HUES64 (cell line): ENCODE data around the gene SIRT1. TPM values are rescaled to one million over a fixed set of nuclear protein-coding genes. Genes with fewer than 3 reads are reported as not detected.
"Not testable (repeated sequence)": the region's sequence is repeated elsewhere in the genome, so short reads cannot be mapped to it uniquely, and the experiment has no call there.

Experiments used
- H3K27ac ChIP-seq: 2 replicates; pipeline ENCODE4 v1.7.0; 2013; ENCODE audit warnings: low read depth, low read length, inconsistent platforms
- H3K27me3 ChIP-seq: 2 replicates; pipeline ENCODE4 v1.6.1; 2013; ENCODE audit warnings: mild to moderate bottlenecking, low read length; ENCODE audit not compliant: insufficient read depth
- H3K36me3 ChIP-seq: 2 replicates; pipeline ENCODE4 v1.6.1; 2013; ENCODE audit warnings: mild to moderate bottlenecking, low read length; ENCODE audit not compliant: insufficient read depth
- H3K4me1 ChIP-seq: 2 replicates; pipeline ENCODE4 v1.6.1; 2013; ENCODE audit warnings: mild to moderate bottlenecking, low read length, moderate library complexity; ENCODE audit not compliant: insufficient read depth
- H3K4me3 ChIP-seq: 2 replicates; pipeline ENCODE4 v1.5.1; 2013; ENCODE audit warnings: mild to moderate bottlenecking, low read length, moderate library complexity
- H3K9ac ChIP-seq: 2 replicates; pipeline ENCODE4 v1.6.1; 2013; ENCODE audit warnings: mild to moderate bottlenecking, low read depth, low read length
- H3K9me3 ChIP-seq: 2 replicates; pipeline ENCODE4 v1.6.1; 2013; ENCODE audit warnings: low read depth, low read length; ENCODE audit not compliant: insufficient read depth
- WGBS: fragments of 150-250, 120-280 bp; methylation state at CpG from one replicate; pipeline ENCODE4 v1.1.7; 2013; ENCODE audit warnings: missing lambda C conversion rate; 5-methylcytosine and 5-hydroxymethylcytosine counted together
- polyA plus RNA-seq, 2 experiments: library from polyadenylated mRNA; stranded (reverse); fragments of 50-300 nt; gene quantifications; one replicate each; pipeline ENCODE4 v1.2.3, GENCODE V29; 2013

The SIRT1 gene
- 34.6 TPM for polyA plus RNA-seq (2013, experiment 1 of 2)
- polyA plus RNA-seq (2013, experiment 2 of 2) = 32.8 TPM

DNA sequence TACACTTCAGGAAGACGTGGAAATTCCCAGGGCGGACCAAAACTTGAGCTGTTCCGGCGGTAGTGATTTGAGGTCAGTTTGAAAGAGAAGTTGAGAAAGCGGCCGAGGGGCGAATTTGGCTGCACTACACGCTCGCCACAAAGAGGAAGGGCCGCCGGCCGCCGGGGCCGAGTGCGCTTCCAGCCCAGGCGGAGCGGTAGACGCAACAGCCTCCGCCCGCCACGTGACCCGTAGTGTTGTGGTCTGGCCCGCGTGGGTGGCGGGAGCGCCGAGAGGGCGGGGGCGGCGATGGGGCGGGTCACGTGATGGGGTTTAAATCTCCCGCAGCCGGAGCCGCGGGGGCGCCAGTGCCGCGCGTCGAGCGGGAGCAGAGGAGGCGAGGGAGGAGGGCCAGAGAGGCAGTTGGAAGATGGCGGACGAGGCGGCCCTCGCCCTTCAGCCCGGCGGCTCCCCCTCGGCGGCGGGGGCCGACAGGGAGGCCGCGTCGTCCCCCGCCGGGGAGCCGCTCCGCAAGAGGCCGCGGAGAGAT, at the start of gene SIRT1:
Gene SIRT1 (plus strand): TSS at position 344 of the 529 bp plus-strand sequence. CDS start 66 bp downstream, at position 410.
- Histone ChIP-seq H3K4me1 (no peaks in the 10 kb centered on the region; the same call in 1 of the 2 replicates), H3K9ac (peak within 1 kb of the TSS; percentile 95), H3K4me3 (peak within 1 kb of the TSS; percentile 98), H3K27me3 (no peaks in the 10 kb centered on the region), H3K36me3 (peaks cover 32% of the 10 kb centered on the region), H3K27ac (peak within 1 kb of the TSS; percentile 87), H3K9me3 (no peaks in the 10 kb centered on the region)
- under 1% methylated on average over 62 of the region's 62 CpGs for WGBS

DNA sequence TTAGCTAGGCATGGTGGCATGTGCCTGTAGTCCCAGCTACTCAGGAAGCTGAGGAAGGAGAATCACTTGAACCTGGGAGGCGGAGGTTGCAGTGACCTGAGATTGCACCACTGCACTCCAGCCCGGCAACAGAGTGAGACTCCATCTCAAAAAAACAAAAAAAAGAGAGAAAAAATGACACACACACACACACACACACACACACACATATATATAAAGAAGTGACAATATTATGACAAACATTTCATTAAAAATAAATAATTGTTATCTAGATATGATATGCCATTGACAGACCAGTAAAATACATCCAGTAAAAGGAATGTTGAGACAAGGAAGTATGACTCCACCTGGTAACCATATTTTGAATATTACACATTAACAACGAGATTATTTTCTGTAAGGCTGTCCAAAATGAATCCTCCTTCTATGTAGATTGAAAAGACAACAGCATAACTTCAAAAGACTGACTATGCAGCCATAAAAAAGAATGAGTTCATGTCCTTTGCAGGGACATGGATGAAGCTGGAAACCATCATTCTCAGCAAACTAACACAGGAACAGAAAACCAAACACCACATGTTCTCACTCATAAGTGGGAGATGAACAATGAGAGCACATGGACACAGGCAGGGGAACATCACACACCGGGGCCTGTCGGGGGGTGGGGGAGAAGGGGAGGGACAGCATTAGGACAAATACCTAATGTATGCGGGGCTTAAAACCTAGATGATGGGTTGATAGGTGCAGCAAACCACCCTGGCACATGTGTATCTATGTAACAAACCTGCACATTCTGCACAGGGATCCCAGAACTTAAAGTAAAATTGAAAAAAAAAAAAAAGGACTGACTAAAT, 48.7 kb upstream of the SIRT1 start:
- H3K36me3 ChIP-seq, H3K4me3 ChIP-seq, H3K9ac ChIP-seq, H3K27me3 ChIP-seq, H3K27ac ChIP-seq, H3K9me3 ChIP-seq, H3K4me1 ChIP-seq: not testable (repeated sequence)
- 89% methylated on average over 5 of the region's 6 CpGs for WGBS

DNA sequence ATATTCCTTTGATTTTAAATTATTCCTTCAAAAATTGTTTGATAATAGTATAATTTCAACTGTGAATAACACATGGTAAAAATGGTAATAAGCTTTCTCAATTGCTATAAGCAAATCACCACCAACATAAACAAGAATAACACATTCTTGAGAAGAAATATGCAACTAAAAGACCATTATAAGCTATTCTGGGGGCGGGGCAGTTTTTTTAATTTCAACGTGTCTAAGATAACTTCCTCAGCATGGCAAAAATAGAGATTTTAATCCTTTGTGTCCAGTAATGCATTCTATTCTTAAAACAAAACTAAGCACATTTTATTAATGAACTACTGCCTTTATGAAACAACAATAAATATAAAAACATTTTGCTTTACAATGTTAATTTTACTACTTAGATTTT, 48.0 kb upstream of the SIRT1 start:
- Histone ChIP-seq H3K36me3 (no peaks in the 10 kb centered on the region), H3K27me3 (no peaks in the 10 kb centered on the region), H3K4me1 (peaks cover 4% of the 10 kb centered on the region; the same call in 1 of the 2 replicates), H3K9ac (no peak overlapping the region), H3K27ac (no peak overlapping the region), H3K9me3 (no peaks in the 10 kb centered on the region; the same call in 1 of the 2 replicates), H3K4me3 (no peak overlapping the region)
- 88% methylated on average over 2 of the region's 2 CpGs for WGBS

DNA sequence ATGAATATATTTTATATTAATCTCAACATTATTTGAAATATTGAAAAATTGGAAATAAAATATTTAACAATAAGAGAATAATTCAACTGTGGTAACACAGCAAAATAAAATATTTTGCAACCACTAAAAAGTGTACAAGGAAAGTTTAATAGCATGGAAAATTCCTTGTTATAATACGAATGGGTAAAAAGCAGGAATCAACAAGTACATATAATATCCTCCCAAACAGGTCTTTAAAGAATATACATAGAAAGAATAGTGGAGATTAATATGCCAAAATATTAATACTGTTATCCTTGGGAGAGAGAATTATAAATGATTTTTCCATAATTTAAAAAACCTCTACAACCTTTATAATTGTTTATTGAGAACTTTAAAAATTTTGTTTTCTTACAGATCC, 47.5 kb upstream of the SIRT1 start:
- Histone ChIP-seq H3K27me3 (no peaks in the 10 kb centered on the region), H3K36me3 (no peaks in the 10 kb centered on the region), H3K9ac (no peak overlapping the region), H3K4me3 (no peak overlapping the region), H3K27ac (no peak overlapping the region), H3K9me3 (peaks cover 4% of the 10 kb centered on the region; the same call in 1 of the 2 replicates), H3K4me1 (peaks cover 4% of the 10 kb centered on the region; the same call in 1 of the 2 replicates)
- no CpG with 5 or more reads among the region's 1 CpG for WGBS

DNA sequence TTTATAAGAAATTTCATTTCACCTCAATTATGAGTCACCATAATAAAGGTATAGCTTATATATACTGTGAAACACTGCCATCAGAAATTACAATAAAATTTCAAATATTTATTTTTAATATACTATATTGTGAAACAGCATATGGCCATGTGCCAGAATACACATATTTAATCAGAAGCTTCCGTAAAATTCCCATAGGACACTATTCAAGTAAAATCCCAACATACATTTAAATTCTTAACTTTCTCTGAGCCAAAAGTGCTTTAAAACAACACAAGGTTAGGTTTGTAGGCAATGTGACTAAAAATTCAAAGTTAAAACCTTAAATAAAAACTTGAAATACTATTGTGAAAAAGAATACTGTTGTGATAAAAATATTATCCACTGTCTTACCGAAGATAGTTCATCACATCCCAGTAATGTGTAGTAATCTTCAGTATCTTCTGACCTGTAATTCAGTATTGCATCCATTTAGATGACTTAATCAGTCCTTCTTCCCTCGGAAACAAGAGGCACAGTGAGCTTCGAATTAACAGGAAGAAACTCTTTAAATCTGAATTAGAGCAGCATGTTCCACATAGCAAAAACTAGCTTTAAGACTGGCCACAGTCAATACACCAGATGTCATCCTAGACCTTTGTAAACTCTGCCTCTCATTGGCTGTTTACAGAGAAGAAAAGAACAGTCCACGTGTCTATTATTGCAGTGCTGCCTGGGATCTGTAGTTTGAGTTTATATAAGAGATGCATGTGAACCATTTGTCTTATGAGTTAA, 46.7 kb upstream of the SIRT1 start, which contains the start of gene DNAJC12:
Gene DNAJC12 (minus strand): TSS at position 648 of the 774 bp plus-strand sequence. CDS start 177 bp downstream, at position 471.
- H3K9ac ChIP-seq = no peak within 1 kb of the TSS
- no peak within 1 kb of the TSS for H3K27ac ChIP-seq
- WGBS = 73% methylated on average over 5 of the region's 5 CpGs
- H3K27me3 ChIP-seq = no peaks in the 10 kb centered on the region
- H3K4me3 ChIP-seq = peak within 1 kb of the TSS; percentile 8; the same call in 1 of the 2 replicates
- H3K9me3 ChIP-seq = peaks cover 7% of the 10 kb centered on the region; the same call in 1 of the 2 replicates
- H3K4me1 ChIP-seq = peaks cover 4% of the 10 kb centered on the region; the same call in 1 of the 2 replicates
- H3K36me3 ChIP-seq = no peaks in the 10 kb centered on the region

DNA sequence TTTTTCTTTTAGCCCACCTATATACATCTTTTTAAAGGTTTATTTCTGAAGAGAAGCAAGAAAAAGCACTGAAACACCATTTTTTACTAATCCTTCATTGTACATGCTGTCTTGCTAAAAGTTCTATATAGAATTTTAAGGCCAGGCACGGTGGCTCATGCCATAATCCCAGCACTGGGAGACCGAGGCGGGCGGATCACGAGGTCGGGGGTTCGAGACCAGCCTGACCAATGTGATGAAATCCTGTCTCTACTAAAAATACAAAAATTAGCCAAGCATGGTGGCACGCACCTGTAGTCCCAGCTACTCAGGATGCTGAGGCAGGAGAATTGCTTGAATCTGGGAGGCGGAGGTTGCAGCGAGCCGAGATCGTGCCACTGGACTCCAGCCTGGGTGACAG, 44.9 kb upstream of the SIRT1 start:
- H3K4me1 ChIP-seq, H3K4me3 ChIP-seq, H3K27ac ChIP-seq, H3K9me3 ChIP-seq, H3K27me3 ChIP-seq, H3K36me3 ChIP-seq, H3K9ac ChIP-seq: not testable (repeated sequence)
- 96% methylated on average over 12 of the region's 12 CpGs for WGBS

DNA sequence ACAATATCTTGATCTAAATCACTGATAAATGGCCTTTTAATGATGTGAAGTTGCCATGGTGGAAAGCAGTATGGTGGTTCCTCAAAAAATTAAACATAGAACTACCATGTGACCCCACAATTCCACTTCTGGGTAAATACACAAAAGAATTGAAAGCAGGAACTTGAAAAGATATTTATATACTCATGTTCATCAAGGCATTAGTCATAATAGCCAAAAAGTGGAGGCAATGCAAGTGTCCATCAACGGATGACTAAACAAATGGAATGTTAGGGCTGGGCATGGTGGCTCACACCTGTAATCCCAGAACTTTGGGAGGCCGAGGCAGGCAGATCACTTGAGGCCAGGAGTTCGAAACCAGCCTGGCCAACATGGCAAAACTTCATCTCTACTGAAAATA, 44.5 kb upstream of the SIRT1 start:
- Histone ChIP-seq H3K9ac (no peak overlapping the region), H3K36me3 (no peaks in the 10 kb centered on the region), H3K4me3 (no peak overlapping the region), H3K27ac (no peak overlapping the region), H3K27me3 (no peaks in the 10 kb centered on the region), H3K4me1 (peaks cover 4% of the 10 kb centered on the region; the same call in 1 of the 2 replicates), H3K9me3 (peaks cover 7% of the 10 kb centered on the region; the same call in 1 of the 2 replicates)
- 94% methylated on average over 3 of the region's 3 CpGs for WGBS

DNA sequence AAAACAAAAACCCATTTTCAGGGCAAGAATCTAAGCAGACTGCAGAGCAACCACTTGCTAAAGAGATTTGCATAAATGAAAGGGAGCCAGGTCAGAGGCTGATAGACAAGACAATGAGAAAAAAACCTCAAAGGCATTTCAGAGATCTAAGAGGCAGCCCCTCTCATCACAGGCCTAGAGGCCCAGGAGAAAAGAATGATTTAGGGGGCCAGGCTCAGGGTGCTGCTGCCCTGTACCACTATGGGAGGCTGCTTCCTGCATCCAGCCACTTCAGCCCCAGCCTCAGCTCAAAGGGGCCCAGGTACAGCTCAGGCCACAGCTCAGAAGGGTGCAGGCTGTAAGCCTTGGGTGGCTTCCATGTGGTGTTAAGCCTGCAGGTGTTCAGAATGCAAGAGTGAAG, 42.7 kb upstream of the SIRT1 start:
- Histone ChIP-seq H3K4me1 (peaks cover 4% of the 10 kb centered on the region; the same call in 1 of the 2 replicates), H3K27me3 (no peaks in the 10 kb centered on the region), H3K4me3 (no peak overlapping the region), H3K36me3 (no peaks in the 10 kb centered on the region), H3K9me3 (peaks cover 7% of the 10 kb centered on the region; the same call in 1 of the 2 replicates), H3K9ac (no peak overlapping the region), H3K27ac (no peak overlapping the region)

DNA sequence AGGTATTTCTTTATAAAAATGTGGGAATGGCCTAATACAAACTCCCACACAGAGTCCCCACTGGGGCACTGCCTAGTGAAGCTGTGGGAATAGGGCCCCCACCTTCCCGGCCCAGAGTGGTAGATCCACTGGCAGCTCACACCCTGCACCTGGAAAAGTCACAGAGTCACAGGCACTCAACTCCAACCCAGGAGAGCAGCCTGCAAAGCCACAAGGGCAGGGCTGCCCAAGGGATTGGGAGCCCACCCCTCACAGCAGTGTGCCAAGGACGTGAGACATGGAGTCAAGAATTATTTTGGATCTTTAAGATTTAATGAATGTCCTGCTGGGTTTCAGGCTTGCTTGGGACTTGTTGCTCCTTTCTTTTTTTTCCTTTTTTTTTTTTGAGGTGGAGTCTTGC, 41.2 kb upstream of the SIRT1 start:
- WGBS = 91% methylated on average over 2 of the region's 2 CpGs
- H3K27me3 ChIP-seq = no peaks in the 10 kb centered on the region

DNA sequence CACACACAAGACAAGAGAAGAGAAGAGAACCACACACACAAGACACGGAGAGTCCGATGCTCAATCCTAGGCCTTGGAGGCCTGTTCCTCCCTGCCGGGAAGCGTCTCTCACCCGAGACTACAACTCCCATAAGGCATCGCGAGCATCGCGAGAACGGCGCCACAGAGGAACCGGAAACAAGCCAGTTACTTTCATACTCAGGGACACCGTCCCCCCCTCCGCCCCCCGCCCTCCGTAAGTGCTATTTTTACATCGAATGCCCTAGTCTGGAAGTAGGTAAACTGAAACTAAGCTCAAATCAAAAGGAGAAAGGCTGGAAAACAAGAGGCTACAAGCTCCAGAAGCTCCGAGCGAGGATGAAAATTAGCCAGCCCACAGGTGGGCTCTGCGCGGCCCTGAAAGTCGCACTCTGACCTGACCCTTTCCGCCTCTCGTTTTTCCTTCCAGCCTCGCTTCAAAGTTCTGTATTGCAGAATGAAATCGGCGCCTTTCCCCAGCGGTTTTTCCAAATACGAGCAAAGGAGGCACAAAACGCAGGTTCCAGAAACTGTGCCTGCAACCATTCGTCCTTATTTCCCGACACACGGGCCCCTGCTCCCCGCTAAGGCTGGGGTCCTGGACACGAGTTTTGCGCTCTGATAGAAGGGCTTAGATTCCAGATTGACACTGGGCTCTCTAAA, 35.0 kb upstream of the SIRT1 start:
- no peaks in the 10 kb centered on the region for H3K9me3 ChIP-seq
- 2% methylated on average over 36 of the region's 36 CpGs for WGBS
- no peaks in the 10 kb centered on the region for H3K36me3 ChIP-seq
- peak overlapping the region; percentile 84 for H3K9ac ChIP-seq
- peak overlapping the region; percentile 64 for H3K27ac ChIP-seq
- no peaks in the 10 kb centered on the region for H3K27me3 ChIP-seq
- H3K4me3 ChIP-seq = peak overlapping the region; percentile 94
- no peaks in the 10 kb centered on the region for H3K4me1 ChIP-seq

More for the DNA sequence above, 41.2 kb upstream of the SIRT1 start:
- H3K27ac ChIP-seq = no peak overlapping the region
- peaks cover 7% of the 10 kb centered on the region; the same call in 1 of the 2 replicates for H3K9me3 ChIP-seq
- H3K36me3 ChIP-seq = no peaks in the 10 kb centered on the region
- no peak overlapping the region for H3K4me3 ChIP-seq
- H3K9ac ChIP-seq = no peak overlapping the region
- no peaks in the 10 kb centered on the region for H3K4me1 ChIP-seq
